Heart right ventricle (tissue), 16 donors: ENCODE results near the gene RECQL5. TPM values are rescaled to one million over a fixed set of nuclear protein-coding genes. Genes with fewer than 3 reads are reported as not detected.

Experiments
- ATAC-seq, 8 donors: fragments of 200-7000 bp; cut with Tn5 transposase; one replicate each; pipeline ENCODE4 v1.9.1; 2020; ENCODE audit warnings: mild to moderate bottlenecking in 8 of 8, moderate library complexity in 8 of 8, moderate number of reproducible peaks in 1 of 8
- DNase-seq, 2 donors: peaks; one replicate each; pipeline ENCODE4 v3.0.0-alpha.2; 2020
- H3K27ac ChIP-seq, 10 donors: fragments of 200-600 bp; sonication (generic) in 2 of 10; one replicate each; pipeline versions ENCODE4 v1.5.0 to v1.8.0; 2020 to 2022; ENCODE audit warnings: mild to moderate bottlenecking in 3 of 10
- H3K27me3 ChIP-seq, 7 donors: fragments of 200-600 bp; one replicate each; pipeline ENCODE4 v1.8.0; 2021 to 2022; ENCODE audit warnings: mild to moderate bottlenecking in 2 of 7
- H3K36me3 ChIP-seq, 9 donors: fragments of 200-600 bp; sonication (generic) in 1 of 9; one replicate each; pipeline versions ENCODE4 v1.5.0 to v1.8.0; 2020 to 2022; ENCODE audit warnings: mild to moderate bottlenecking in 2 of 9
- H3K4me1 ChIP-seq, 9 donors: fragments of 200-600 bp; sonication (generic) in 1 of 9; one replicate each; pipeline versions ENCODE4 v1.5.0 to v1.8.0; 2020 to 2022; ENCODE audit warnings: mild to moderate bottlenecking in 4 of 9
- H3K4me3 ChIP-seq, 10 donors: fragments of 200-600 bp; sonication (generic) in 2 of 10; one replicate each; pipeline versions ENCODE4 v1.5.0 to v1.8.0; 2020 to 2022; ENCODE audit warnings: mild to moderate bottlenecking in 7 of 10, moderate library complexity in 2 of 10
- H3K9me3 ChIP-seq, 11 donors: fragments of 200-600 bp in 10 of 11; sonication (generic) in 2 of 11; one replicate each; pipeline versions ENCODE4 v1.5.0 to v1.8.0; 2013 to 2022; ENCODE audit warnings: mild to moderate bottlenecking in 2 of 11, control low read depth in 1 of 11, moderate library complexity in 1 of 11
- WGBS, 2 donors: extraction: QIAGEN DNeasy Blood & Tissue Kit; methylation state at CpG; one replicate each; pipeline ENCODE4 v1.1.7; 2013; ENCODE audit warnings: inconsistent platforms in 1 of 2; 5-methylcytosine and 5-hydroxymethylcytosine counted together
- intact Hi-C, 10 donors: fragments of 100-400 bp; cut with DNase I; formaldehyde crosslinking; loops; one replicate each; pipeline versions ENCODE4 v1.11.1 to v1.14.2; 2022
- polyA plus RNA-seq, 2 donors: library from polyadenylated mRNA; stranded (reverse); fragments of 200-250 nt; gene quantifications; one replicate each; pipeline ENCODE4 v1.2.3, GENCODE V29; 2013
- total RNA-seq, 10 donors: library from RNA; stranded (reverse); fragmentation: NEBNext Ultra II Directional in 3 of 10; extraction: Animal tissue kit (Norgen Biotek cat#: 25700) in 3 of 10; gene quantifications; one replicate each; pipeline versions ENCODE4 v1.2.1 to v1.2.4, GENCODE V29; 2021 to 2023
- TF ChIP-seq, protein P1 (sequence below), 9 donors: fragments of 200-600 bp; sonication (generic) in 2 of 9; IDR thresholded peaks; one replicate each; pipeline versions ENCODE4 v1.5.0 to v1.8.0; 2021 to 2022; ENCODE audit warnings: antibody characterized with exemption in 9 of 9, mild to moderate bottlenecking in 5 of 9, moderate library complexity in 1 of 9
- donor health status: Arrhythmogenic right ventricular cardiomyopathy.
- donor health status: ischemic (EF 13 %, LVEDD 7.1; RV severe dilation, severe dysfunction).
- donor health status: healthy with polysubstance abuse.
- donor health status: DM: no; HTN: yes; CAD: no.
- donor health status: DM: no; HTN: no; CAD: no.
- donor health status: ischemic (EF 25% LVEDD 6.9; RV normal size, moderate dysfunction).
- donor health status: ischemic (EF 25% LVEDD 5.7; RV mildly dilated, moderate dysfunction).
- donor health status: healthy.
- donor health status: DM: yes; HTN: yes; CAD: no.
- donor health status: Ischemic cardiomyopathy.
- donor health status: ischemic (EF 35%, LVEDD 5.7; RV mildly dilated, moderate dysfunction).
- donor health status: nonischemic (EF 11% LVEDD 7.7; RV severe dilation, severe dysfunction).
- donor health status: DM: yes; HTN: yes; CAD: no.
- donor health status: PGD.
- donor health status: ischemic (EF 29% LVEDD 5.4; RV normal size, mild dysfunction).
- donor health status: nonischemic (EF 23%, LVEDD 6.1; RV moderate dilation, normal function).

Gene RECQL5
- total and polyA plus RNA-seq, 12 donors: 6.3 to 32.1 (median 10.7) TPM

DNA sequence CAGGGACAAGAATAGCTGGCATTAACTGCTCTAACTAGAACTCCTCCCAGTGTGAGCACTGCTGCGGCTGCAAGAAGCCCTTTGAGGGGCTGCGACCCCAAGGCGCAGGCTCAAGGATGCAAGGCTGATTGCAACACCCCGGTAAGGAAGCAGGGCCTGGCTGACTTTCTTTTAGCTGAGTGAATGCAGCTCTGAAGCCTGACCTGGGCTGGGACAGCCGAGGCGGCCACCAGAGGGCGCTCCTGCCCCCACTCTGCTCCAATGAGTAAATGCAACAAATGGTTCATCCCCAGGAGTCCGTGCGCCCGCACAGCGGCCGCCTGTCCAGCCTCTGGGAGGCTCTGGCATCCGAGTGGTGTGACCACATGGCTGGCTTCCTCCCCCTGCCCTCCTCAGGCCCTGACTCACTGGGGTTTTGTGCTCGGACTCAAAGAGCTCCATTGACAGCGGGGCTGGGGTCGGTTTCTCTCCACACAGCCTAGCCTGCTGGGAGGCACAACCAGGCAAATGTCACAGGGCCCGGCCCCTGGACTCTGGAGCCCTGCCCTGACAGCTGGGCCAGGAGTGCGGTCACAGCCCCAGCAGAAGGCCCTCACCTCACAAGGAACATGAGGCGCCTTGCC lies 34.0 kb downstream of the RECQL5 start, which contains the start of gene SMIM5:
Gene SMIM5 (plus strand): TSS at position 572 of the 623 bp plus-strand sequence. CDS start 6,768 bp downstream, outside the sequence.
- Histone ChIP-seq H3K27ac (peak within 1 kb of the TSS; percentile 57 to 94 (median 89)), H3K9me3 (no peaks in the 10 kb centered on the region), H3K4me3 (peak within 1 kb of the TSS in 8 of 10 donors; percentile 13 to 39 (median 27)), H3K27me3 (no peaks in the 10 kb centered on the region), H3K36me3 (peaks cover 0 to 33% (median 0%) of the 10 kb centered on the region in 9 donors), H3K4me1 (peaks cover 14 to 59% (median 45%) of the 10 kb centered on the region in 9 donors)
- intact Hi-C loops: loop anchor here (1.0 to 10.0 kb wide), 8 partner anchors 20 to 119 kb away; no protein-coding TSS in a partner anchor
- 11 to 16% methylated on average over 19 of the region's 19 CpGs for WGBS, 2 donors
- ATAC-seq (peak; percentile 66 to 84 (median 78)), DNase-seq (peak; percentile 86 to 91)
- TF ChIP-seq, protein P1, sequence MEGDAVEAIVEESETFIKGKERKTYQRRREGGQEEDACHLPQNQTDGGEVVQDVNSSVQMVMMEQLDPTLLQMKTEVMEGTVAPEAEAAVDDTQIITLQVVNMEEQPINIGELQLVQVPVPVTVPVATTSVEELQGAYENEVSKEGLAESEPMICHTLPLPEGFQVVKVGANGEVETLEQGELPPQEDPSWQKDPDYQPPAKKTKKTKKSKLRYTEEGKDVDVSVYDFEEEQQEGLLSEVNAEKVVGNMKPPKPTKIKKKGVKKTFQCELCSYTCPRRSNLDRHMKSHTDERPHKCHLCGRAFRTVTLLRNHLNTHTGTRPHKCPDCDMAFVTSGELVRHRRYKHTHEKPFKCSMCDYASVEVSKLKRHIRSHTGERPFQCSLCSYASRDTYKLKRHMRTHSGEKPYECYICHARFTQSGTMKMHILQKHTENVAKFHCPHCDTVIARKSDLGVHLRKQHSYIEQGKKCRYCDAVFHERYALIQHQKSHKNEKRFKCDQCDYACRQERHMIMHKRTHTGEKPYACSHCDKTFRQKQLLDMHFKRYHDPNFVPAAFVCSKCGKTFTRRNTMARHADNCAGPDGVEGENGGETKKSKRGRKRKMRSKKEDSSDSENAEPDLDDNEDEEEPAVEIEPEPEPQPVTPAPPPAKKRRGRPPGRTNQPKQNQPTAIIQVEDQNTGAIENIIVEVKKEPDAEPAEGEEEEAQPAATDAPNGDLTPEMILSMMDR (IDR thresholded peaks at IDR 0.05): peak; percentile 92 to 99 (median 98)

DNA sequence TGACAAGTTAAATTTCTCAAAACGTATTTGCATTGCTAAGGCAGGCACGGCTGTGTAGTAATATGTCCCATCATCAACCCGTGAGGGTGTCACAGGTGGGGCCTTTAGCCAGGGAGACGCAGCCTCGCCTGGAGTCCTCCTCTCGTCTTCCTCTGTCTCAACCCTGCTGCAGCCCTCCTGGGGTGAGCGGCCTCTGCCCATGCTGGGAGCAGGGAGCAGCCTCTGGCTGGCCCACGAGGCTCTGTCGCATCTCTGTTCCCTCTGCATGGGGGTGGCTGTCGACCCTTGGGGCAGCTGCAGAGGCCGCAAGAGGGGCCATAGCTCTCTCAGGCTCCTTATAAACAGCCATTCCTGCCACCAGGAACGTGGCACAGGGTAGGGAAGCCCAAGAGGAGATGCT lies 34.5 kb downstream of the RECQL5 start:
- Histone ChIP-seq H3K27ac (peak overlapping the region in 6 of 10 donors; percentile 88 to 94 (median 90)), H3K9me3 (no peaks in the 10 kb centered on the region), H3K27me3 (no peaks in the 10 kb centered on the region), H3K4me3 (no peak overlapping the region), H3K4me1 (peaks cover 14 to 55% (median 39%) of the 10 kb centered on the region in 9 donors), H3K36me3 (peaks cover 0 to 39% (median 0%) of the 10 kb centered on the region in 9 donors)
- intact Hi-C loops: loop anchor here in 8 of 10 donors (2.0 to 10.0 kb wide), 6 partner anchors 62 to 120 kb away; no protein-coding TSS in a partner anchor
- ATAC-seq: no peak
- DNase-seq: no peak
- 77 to 78% methylated on average over 12 of the region's 12 CpGs for WGBS, 2 donors
- TF ChIP-seq, protein P1 (IDR thresholded peaks at IDR 0.05): no peak

DNA sequence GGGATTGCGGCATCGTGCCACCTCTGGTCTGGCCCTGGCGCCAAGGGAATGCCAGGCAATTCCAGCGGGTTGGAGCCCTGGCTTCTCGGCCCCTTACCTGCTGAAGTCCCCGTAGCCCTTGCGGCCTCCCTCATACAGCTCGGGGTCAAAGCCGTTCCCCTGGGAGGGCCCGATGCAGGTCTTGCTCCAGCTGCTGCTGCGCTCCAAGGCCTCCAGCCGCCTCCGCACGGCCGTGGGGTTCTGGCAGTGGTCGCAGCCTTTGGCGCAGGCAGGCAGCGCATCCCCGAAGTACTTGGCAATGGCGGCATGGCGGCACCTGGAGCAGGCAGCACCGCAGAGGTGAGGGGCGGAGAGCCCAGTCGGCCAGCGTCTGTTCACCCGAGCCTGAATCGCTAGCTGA lies 35.6 kb downstream of the RECQL5 start:
- intact Hi-C loops: loop anchor here in 4 of 10 donors (5.0 to 10.0 kb wide), 3 partner anchors 63 to 121 kb away; no protein-coding TSS in a partner anchor
- TF ChIP-seq, protein P1 (IDR thresholded peaks at IDR 0.05): no peak
- Histone ChIP-seq H3K4me3 (no peak overlapping the region), H3K27ac (no peak overlapping the region), H3K9me3 (no peaks in the 10 kb centered on the region), H3K4me1 (peaks cover 14 to 46% (median 30%) of the 10 kb centered on the region in 9 donors), H3K36me3 (peaks cover 0 to 50% (median 4%) of the 10 kb centered on the region in 9 donors), H3K27me3 (no peaks in the 10 kb centered on the region)
- ATAC-seq (no peak), DNase-seq (no peak)
- 93% methylated on average over 27 of the region's 27 CpGs for WGBS, 2 donors

DNA sequence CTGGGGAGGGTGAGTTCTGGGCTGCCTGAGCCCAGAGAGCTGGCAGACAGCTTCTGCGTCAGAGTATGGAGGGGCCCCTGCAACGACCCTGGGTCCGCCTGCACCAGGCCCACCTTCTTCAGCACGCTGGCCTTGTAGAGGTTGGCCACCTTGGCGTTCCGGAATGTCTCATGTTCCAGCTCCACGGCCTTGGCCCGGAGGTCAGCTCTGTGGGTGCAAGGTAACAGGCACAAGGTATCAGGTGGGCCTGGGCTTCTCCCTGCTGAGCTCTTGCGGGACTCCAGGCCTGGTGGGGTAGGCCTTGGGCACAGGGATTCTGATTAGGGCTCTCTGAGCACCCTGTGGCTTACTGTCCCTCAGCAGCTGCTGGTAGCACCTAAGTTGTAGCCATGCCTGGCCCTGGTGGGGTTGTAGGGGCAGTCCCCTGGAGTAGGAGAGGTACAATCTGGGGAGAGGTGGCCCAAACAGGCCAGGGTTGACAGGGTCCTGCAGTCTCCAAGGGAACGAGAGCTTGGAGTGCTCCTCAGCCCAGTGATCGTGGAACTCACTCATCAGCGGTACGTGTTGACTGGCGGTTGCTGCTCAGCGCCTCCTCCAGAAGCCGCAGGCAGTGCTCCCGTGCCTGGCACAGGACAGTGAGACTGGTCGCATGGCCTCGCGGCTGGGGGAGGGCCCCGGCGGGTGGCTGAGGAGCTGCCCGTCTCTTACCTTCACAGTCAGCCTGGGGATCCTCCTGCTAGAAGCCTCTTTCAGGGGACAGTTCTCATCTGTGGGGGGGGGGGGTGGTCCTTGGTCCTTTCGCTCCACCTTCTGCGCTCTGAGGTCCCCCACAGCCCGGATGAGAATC lies 36.7 kb downstream of the RECQL5 start:
- Histone ChIP-seq H3K27me3 (no peaks in the 10 kb centered on the region), H3K36me3 (peaks cover 0 to 60% (median 6%) of the 10 kb centered on the region in 9 donors), H3K4me3 (no peak overlapping the region), H3K27ac (no peak overlapping the region), H3K9me3 (no peaks in the 10 kb centered on the region), H3K4me1 (peaks cover 14 to 42% (median 26%) of the 10 kb centered on the region in 9 donors)
- intact Hi-C loops: loop anchor here in 4 of 10 donors (5.0 to 10.0 kb wide), 3 partner anchors 65 to 122 kb away; no protein-coding TSS in a partner anchor
- TF ChIP-seq, protein P1 (IDR thresholded peaks at IDR 0.05): no peak
- no peak for ATAC-seq
- 72 to 87% methylated on average over 26 of the region's 26 CpGs for WGBS, 2 donors
- DNase-seq: no peak
